AG09309 (cell line): ENCODE results near the gene GOSR1.
"Not testable (repeated sequence)": the region's sequence is repeated elsewhere in the genome, so short reads cannot be mapped to it uniquely, and the experiment has no call there.

ENCODE experiments used
- DNase-seq: peaks from one replicate; pipeline ENCODE4 v3.0.0-alpha.2; 2010; ENCODE audit warnings: low read depth
- H3K4me3 ChIP-seq: 2 replicates; pipeline ENCODE4 v1.5.1; 2011; ENCODE audit warnings: mild to moderate bottlenecking, low read depth, low read length, moderate library complexity; ENCODE audit not compliant: control insufficient read depth
- CTCF ChIP-seq: IDR thresholded peaks from 2 replicates; pipeline ENCODE4 v1.5.1; 2011; ENCODE audit warnings: mild to moderate bottlenecking, low read depth, low read length, inconsistent platforms; ENCODE audit not compliant: insufficient read depth, control insufficient read depth; ENCODE audit errors: missing control alignments

Gene GOSR1

GRCh38 chr17:30519166-30519565, 42.0 kb downstream of the GOSR1 start:
- no peak for TF ChIP-seq CTCF
- no peak overlapping the region for H3K4me3 ChIP-seq
- no peak for DNase-seq

DNA sequence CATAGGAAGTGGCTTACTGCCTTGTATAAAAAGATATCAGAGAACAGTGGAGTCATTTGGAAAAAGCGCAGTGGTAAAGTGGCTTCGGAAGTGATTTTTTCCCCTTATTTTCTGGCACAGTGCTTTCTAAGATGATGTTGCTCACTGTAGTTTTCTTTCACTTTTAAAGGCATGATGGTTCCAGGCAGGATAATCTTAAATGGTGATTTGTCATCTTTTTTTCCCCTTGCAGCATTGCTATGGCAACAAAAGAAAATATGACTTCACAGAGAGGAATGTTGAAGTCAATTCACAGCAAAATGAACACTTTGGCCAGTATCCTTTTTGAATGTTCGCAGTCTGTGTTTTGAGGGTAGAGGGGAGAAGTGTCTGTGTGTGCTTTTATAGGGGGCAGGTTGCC, 42.5 kb downstream of the GOSR1 start:
- DNase-seq: peak; percentile 87
- TF ChIP-seq CTCF: no peak

DNA sequence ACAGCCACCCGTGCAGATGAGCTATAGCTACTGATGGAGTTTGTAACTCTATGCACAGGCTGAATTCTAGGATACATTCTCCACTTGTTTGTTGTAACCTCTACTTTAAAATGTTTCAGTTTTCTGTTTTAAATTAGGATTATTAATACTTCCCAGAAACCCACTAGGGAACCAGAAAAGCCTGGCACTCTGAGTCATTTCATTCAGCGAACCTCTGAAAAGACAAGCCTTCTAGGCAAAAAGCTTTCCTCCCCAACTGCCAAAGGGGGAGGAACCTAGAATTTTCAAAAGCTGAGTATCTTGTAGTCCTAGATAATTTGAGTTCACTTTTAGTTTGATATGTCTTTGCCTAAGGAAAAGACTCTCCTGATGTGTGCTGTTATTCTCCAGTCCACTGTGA, 43.2 kb downstream of the GOSR1 start:
- no peak for TF ChIP-seq CTCF
- no peak overlapping the region for H3K4me3 ChIP-seq
- peak; percentile 52 for DNase-seq

More for the DNA sequence above, 42.5 kb downstream of the GOSR1 start:
- H3K4me3 ChIP-seq: no peak overlapping the region

DNA sequence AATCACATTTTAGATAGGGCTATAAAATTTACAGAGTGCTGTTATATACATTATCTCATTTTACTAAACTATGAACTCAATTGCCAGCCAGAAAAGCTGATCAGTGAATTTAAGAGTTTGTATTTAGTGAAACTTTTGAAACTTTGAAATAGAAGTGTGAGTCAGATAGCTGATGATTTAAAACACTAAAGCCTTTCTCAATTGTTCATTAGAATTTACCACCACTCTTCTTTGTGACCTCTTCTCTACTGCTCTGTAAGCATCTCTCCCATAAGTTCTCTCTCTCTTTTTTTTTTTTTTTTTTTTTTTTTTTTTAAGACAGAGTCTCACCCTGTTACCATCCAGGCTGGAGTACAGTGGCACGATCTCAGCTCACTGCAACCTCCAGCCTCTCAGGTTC, 43.7 kb downstream of the GOSR1 start:
- no peak for DNase-seq
- no peak overlapping the region for H3K4me3 ChIP-seq
- TF ChIP-seq CTCF: no peak

DNA sequence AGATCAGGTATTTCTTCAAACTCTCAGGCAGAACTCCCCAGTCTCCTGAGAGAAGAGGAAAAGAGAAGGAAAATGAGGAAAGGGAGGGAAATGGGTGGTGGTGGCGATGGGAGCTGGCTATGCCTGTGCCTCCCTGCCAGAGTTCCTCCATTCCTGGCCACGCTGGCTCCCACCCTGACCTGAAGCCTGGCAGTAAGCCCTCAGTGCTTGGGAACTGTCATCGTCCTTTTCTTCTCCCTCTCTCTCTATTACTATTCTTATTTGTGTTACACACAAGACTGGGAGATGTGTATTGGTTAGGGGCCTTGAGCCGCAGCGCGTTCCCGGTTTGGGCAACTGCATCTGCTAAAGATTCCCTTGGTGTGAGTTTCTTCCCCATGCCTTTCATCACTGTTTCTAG, 44.6 kb downstream of the GOSR1 start:
- DNase-seq: no peak
- no peak overlapping the region for H3K4me3 ChIP-seq
- no peak for TF ChIP-seq CTCF

DNA sequence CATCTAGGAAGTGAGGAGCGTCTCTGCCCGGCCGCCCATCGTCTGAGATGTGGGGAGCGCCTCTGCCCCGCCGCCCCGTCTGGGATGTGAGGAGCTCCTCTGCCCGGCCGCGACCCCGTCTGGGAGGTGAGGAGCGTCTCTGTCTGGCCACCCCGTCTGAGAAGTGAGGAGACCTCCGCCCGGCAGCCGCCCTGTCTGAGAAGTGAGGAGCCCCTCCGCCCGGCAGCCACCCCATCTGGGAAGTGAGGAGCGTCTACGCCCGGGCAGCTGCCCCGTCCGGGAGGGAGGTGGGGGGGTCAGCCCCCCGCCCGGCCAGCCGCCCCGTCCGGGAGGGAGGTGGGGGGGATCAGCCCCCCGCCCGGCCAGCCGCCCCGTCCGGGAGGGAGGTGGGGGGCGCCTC, 46.0 kb downstream of the GOSR1 start:
- DNase-seq, H3K4me3 ChIP-seq: not testable (repeated sequence)

DNA sequence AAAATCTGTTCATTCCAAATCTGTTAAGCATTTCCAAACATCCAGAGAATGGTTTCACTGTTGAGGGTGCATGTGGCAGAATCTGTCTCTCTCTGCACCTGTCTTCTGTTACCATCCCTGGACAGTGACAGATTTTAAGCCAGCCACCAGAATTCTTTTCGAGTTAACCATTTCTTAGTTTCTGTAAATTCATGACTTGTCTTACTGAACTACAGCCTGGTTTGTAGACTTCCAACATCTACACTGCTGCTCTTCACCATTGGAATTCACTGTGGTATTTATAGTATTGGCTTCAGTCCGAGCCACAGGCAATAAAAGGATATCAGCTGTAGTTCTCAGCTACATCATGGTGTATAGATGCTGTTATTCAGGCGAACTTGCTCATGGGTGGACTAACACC, 47.6 kb downstream of the GOSR1 start:
- DNase-seq: peak; percentile 50
- H3K4me3 ChIP-seq: no peak overlapping the region
- no peak for TF ChIP-seq CTCF
